KMS-11 (cell line): ENCODE data around the gene NUP85.
"Not testable (repeated sequence)": the region's sequence is repeated elsewhere in the genome, so short reads cannot be mapped to it uniquely, and the experiment has no call there.

Experiments
- H2AFZ ChIP-seq: fragments of 200-600 bp; sonication (generic); 2 replicates; pipeline ENCODE4 v1.6.1; 2016; ENCODE audit warnings: antibody characterized with exemption, mixed run types, low read depth
- H3K27ac ChIP-seq: fragments of 200-600 bp; sonication (generic); 2 replicates; pipeline ENCODE4 v1.6.1; 2016; ENCODE audit warnings: mild to moderate bottlenecking, mixed run types
- H3K27me3 ChIP-seq: fragments of 200-600 bp; sonication (generic); 2 replicates; pipeline ENCODE4 v1.6.1; 2017; ENCODE audit warnings: mild to moderate bottlenecking, low read depth, mixed run types, moderate library complexity; ENCODE audit not compliant: insufficient read depth
- H3K36me3 ChIP-seq: fragments of 200-600 bp; sonication (generic); 2 replicates; pipeline ENCODE4 v1.6.1; 2017; ENCODE audit warnings: mild to moderate bottlenecking, mixed run types; ENCODE audit not compliant: insufficient read depth
- H3K4me1 ChIP-seq: fragments of 200-600 bp; sonication (generic); 2 replicates; pipeline ENCODE4 v1.6.1; 2016; ENCODE audit warnings: mild to moderate bottlenecking, low read depth, mixed run types; ENCODE audit not compliant: poor library complexity, severe bottlenecking
- H3K4me2 ChIP-seq: fragments of 200-600 bp; sonication (generic); 2 replicates; pipeline ENCODE4 v1.7.0; 2016; ENCODE audit warnings: mild to moderate bottlenecking, mixed run types
- H3K4me3 ChIP-seq: fragments of 200-600 bp; sonication (generic); IDR thresholded peaks from 2 replicates; pipeline ENCODE4 v1.6.1; 2017; ENCODE audit warnings: low read depth, low read length, mixed read lengths; ENCODE audit not compliant: insufficient read depth
- H3K79me2 ChIP-seq: fragments of 200-600 bp; sonication (generic); 2 replicates; pipeline ENCODE4 v1.6.1; 2016; ENCODE audit warnings: low read depth, mixed run types; ENCODE audit not compliant: insufficient read depth
- H3K9ac ChIP-seq: fragments of 200-600 bp; sonication (generic); 2 replicates; pipeline ENCODE4 v1.6.1; 2016; ENCODE audit warnings: mild to moderate bottlenecking, mixed run types
- H4K20me1 ChIP-seq: fragments of 200-600 bp; sonication (generic); 2 replicates; pipeline ENCODE4 v1.6.1; 2016; ENCODE audit warnings: mild to moderate bottlenecking, mixed run types; ENCODE audit not compliant: insufficient read depth
- TF ChIP-seq, protein P1 (sequence below): fragments of 200-600 bp; sonication (generic); conservative IDR thresholded peaks from 2 replicates; pipeline ENCODE4 v1.6.1; 2017; ENCODE audit warnings: low read depth, mild to moderate bottlenecking, antibody characterized with exemption, low read length, moderate library complexity, mixed read lengths

NUP85 gene

DNA sequence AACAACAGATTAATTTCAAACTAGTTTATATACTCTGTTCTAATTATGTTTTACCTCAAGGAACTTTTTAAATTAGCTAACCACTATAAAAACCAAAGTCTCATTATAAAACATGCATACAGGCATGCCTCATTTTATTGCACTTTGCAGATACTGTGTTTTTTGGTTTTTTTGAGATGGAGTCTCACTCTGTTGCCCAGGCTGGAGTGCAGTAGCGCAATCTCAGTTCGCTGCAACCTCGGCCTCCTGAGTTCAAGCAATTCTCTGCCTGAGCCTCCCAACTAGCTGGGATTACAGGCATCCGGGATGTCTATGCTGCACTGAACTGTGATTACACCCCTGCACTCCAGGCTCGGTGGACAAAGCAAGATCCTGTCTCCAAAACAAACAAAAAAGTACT is 42.4 kb upstream of the NUP85 start:
- Histone ChIP-seq H3K79me2 (peaks cover 4% of the 10 kb centered on the region; the same call in 1 of the 2 replicates), H3K4me1 (no peaks in the 10 kb centered on the region), H3K27ac (no peak overlapping the region), H3K27me3 (no peaks in the 10 kb centered on the region), H3K4me3 (no peak overlapping the region), H2AFZ (no peak overlapping the region), H3K36me3 (no peaks in the 10 kb centered on the region), H3K4me2 (no peak overlapping the region), H3K9ac (no peak overlapping the region), H4K20me1 (no peaks in the 10 kb centered on the region)
- TF ChIP-seq, protein P1, sequence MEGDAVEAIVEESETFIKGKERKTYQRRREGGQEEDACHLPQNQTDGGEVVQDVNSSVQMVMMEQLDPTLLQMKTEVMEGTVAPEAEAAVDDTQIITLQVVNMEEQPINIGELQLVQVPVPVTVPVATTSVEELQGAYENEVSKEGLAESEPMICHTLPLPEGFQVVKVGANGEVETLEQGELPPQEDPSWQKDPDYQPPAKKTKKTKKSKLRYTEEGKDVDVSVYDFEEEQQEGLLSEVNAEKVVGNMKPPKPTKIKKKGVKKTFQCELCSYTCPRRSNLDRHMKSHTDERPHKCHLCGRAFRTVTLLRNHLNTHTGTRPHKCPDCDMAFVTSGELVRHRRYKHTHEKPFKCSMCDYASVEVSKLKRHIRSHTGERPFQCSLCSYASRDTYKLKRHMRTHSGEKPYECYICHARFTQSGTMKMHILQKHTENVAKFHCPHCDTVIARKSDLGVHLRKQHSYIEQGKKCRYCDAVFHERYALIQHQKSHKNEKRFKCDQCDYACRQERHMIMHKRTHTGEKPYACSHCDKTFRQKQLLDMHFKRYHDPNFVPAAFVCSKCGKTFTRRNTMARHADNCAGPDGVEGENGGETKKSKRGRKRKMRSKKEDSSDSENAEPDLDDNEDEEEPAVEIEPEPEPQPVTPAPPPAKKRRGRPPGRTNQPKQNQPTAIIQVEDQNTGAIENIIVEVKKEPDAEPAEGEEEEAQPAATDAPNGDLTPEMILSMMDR: no peak

DNA sequence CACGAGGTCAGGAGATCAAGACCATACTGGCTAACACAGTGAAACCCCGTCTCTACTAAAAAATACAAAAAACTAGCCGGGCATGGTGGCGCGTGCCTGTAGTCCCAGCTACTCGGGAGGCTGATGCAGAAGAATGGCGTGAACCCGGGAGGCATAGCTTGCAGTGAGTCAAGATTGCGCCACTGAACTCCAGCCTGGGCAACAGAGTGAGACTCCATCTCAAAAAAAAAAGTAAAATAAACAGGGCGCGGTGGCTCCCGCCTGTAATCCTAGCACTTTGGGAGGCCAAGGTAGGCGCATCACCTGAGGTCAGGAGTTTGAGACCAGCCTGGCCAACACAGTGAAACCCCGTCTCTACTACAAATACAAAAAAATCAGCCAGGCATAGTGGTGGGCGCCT is 40.9 kb upstream of the NUP85 start:
- not testable (repeated sequence) for H3K4me3 ChIP-seq, H3K9ac ChIP-seq, H3K36me3 ChIP-seq, H2AFZ ChIP-seq, H3K27me3 ChIP-seq, H3K27ac ChIP-seq, H3K4me2 ChIP-seq, H4K20me1 ChIP-seq, H3K4me1 ChIP-seq
- H3K79me2 ChIP-seq: peaks cover 11% of the 10 kb centered on the region; the same call in 1 of the 2 replicates

DNA sequence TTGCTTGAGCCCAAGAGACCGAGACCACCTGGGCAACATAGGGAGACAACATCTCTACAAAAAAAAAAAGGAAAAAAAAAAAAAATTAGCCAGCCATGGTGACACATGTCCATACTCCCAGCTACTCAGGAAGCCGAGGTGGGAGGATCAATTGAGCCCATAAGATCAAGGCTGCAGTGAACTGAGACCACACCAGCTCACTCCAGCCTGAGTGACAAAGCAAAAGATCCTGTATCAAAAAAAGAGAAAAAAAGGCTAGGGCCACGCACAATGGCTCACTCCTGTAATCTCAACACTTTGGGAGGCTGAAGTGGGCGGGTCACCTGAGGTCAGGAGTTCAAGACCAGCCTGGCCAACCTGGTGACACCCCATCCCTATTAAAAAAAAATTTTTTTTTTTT is 36.5 kb upstream of the NUP85 start:
- Histone ChIP-seq H3K4me1 (peaks cover 3% of the 10 kb centered on the region), H2AFZ (no peak overlapping the region), H3K27me3 (no peaks in the 10 kb centered on the region), H3K79me2 (peaks cover 47% of the 10 kb centered on the region), H3K4me2 (no peak overlapping the region), H4K20me1 (0 out of 2 replicates have a peak, but pooled peaks cover 7% of the 10 kb centered on the region), H3K4me3 (no peak overlapping the region), H3K9ac (no peak overlapping the region), H3K27ac (no peak overlapping the region), H3K36me3 (peaks cover 7% of the 10 kb centered on the region; the same call in 1 of the 2 replicates)
- TF ChIP-seq, protein P1: no peak

- TF ChIP-seq, protein P1: no peak
- H3K27ac ChIP-seq: no peak overlapping the region; the same call in 1 of the 2 replicates
- 0 out of 2 replicates have a peak, but pooled peaks cover 7% of the 10 kb centered on the region for H4K20me1 ChIP-seq
- H3K27me3 ChIP-seq: no peaks in the 10 kb centered on the region
- no peak overlapping the region for H3K9ac ChIP-seq
- peaks cover 23% of the 10 kb centered on the region for H3K36me3 ChIP-seq
- peaks cover 91% of the 10 kb centered on the region for H3K79me2 ChIP-seq
- no peak overlapping the region for H2AFZ ChIP-seq
- peaks cover 3% of the 10 kb centered on the region for H3K4me1 ChIP-seq
- no peak overlapping the region for H3K4me3 ChIP-seq
- no peak overlapping the region for H3K4me2 ChIP-seq
These were observed 32.0 kb upstream of the NUP85 start for GRCh38 chr17:75173526-75173925.

DNA sequence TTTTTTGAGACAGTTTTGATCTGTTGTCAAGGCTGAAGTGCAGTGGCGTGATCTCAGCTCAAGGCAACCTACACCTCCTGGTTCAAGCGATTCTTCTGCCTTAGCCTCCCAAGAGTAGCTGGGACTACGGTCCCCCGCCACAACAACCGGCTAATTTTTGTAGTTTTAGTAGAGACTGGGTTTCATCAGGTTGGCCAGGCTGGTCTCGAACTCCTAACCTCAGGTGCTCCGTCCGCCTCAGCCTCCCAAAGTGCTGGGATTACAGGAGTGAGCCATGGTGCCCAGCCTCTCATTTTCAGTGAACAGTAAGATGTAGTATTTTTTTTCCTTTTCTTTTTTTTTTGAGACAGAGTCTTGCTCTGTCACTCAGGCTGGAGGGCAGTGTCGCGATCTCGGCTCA is 30.5 kb upstream of the NUP85 start:
- Histone ChIP-seq H3K4me2 (no peak overlapping the region), H2AFZ (no peak overlapping the region), H4K20me1 (peaks cover 12% of the 10 kb centered on the region), H3K4me3 (no peak overlapping the region), H3K4me1 (peaks cover 15% of the 10 kb centered on the region), H3K79me2 (peaks cover 94% of the 10 kb centered on the region), H3K36me3 (peaks cover 30% of the 10 kb centered on the region), H3K9ac (no peak overlapping the region), H3K27me3 (no peaks in the 10 kb centered on the region), H3K27ac (no peak overlapping the region)
- TF ChIP-seq, protein P1: no peak
